Right renal pelvis (tissue), 4 donors: ENCODE data around the gene PAXIP1. TPM values are rescaled to one million over a fixed set of nuclear protein-coding genes. Genes with fewer than 3 reads are reported as not detected.

Source experiments
- DNase-seq, 4 donors: peaks; one replicate each; pipeline ENCODE4 v3.0.0-alpha.2; 2013; ENCODE audit warnings: low read depth in 4 of 4, low spot score in 3 of 4, missing footprints in 1 of 4
- polyA plus RNA-seq, 4 donors: library from polyadenylated mRNA; unstranded; fragments of 120-200 nt; gene quantifications; one replicate each; pipeline ENCODE4 v1.2.1, GENCODE V29; 2013; ENCODE audit not compliant: insufficient read length in 4 of 4

PAXIP1 gene
- polyA plus RNA-seq, 4 donors = 19.6 to 23.9 (median 22.8) TPM

DNA sequence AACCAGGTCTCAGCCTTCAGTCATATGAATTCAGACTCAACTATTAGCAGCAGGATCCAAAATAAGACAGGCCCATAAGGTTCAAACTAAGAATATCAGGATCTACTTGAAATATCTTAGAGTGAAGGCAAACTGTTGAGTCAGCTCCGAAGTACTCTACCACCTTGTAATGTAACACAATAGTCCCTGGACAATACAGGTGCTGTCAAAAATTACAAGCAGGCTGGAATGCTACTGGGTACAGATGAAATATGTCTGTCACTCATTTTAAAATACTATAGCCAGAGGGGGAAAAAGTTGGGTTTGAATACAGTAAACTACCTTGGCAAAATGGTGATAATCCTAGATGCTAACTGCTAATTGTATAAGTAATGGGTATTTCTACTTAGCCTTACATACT lies 6.8 kb downstream of the PAXIP1 start:
- no peak for DNase-seq

DNA sequence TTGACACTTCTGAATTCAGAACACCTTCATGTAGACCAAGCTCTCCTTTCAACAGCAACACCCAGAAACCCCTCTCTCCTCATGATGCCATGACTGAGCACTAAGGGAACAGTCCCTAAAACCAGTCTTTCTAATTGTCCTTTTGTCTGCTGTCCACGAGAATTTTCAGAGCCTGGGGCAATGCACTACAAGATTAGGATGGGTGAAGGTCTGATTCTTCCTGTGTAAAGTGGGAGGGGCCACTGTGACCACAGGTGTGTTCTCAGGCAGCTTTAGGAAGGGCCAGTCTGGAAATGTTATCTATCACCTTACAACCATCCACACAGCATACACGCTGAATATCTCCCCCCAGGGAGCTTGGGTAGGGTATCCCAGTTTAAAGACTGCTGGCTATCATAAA lies 7.9 kb downstream of the PAXIP1 start:
- no peak for DNase-seq

DNA sequence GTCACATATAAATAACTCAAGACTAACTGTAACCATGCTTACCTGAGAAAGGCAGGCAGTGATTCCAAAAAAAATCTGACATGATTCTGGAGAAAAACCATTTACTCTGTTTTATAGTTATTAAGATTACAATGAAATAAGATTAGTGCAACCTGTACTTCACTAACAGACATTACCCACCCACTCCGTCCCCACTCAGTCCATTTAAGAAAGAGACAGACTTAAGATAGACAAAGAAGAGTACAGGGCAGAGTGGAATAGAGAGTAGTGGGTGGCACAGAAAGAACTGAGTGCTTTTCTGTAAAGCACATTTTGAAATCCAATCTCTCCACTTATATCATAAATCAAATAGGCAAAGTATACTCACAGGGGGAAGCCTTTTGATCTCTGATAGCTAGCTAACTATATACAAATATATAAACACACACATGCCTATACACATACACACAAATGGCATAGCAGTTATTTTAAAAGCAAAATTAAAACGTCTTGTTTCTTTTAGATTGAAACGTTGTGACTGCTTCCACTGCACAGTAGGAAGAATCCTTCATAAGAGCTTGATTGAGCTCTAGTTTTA lies 11.9 kb downstream of the PAXIP1 start:
- no peak for DNase-seq

DNA sequence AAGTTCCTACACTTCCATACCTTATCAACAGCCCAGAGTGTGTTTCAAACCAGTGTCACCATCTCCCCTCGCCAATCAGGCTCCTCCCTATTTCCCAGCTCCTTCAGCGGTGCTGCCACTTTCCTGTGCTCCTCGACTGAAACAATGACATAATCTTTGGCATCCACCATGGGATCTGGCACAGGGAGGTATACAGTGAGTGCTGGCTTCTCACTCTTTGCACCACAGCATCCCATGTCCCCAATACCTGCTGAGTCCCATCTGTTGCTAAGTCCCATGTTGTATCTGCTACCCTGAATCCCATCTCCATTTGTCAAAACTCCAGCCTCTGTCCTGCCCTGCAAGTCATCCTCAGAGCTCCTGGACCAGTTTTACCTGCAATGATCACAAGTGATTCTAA lies 15.4 kb downstream of the PAXIP1 start:
- no peak for DNase-seq

DNA sequence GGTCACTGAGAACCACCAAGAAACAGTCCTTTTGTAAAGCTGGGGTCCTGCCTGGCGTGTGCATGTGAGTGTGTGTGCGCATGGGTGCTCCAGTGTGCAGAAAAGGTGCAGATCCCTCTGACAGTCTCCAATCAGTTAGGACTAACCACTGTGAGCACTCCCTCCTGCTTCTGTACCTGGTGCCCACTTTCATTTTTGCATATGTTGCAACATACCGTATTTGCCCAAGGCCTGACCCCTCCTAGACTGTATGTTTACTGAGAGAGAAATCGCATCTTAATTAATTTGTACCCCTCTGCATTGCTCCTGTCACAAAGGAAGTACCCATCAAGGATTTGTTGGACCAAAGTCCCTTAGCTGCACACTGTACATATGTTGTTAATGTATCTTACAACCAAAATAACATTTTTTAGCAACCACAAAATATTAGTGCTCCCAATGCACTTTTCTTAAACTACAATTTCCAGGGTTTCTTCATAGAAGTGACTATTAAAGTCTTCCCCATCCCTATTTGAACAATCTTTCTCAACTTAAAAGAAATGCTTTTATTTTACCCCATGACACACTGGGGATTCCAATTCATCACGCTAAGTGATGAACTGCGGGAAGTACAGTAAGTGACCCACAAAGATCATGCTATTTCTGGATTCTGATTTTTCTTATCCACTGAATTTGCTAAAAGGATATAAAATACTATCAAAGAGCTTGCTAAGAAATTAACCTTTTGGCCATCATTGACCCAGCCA lies 16.6 kb downstream of the PAXIP1 start:
- DNase-seq = no peak

DNA sequence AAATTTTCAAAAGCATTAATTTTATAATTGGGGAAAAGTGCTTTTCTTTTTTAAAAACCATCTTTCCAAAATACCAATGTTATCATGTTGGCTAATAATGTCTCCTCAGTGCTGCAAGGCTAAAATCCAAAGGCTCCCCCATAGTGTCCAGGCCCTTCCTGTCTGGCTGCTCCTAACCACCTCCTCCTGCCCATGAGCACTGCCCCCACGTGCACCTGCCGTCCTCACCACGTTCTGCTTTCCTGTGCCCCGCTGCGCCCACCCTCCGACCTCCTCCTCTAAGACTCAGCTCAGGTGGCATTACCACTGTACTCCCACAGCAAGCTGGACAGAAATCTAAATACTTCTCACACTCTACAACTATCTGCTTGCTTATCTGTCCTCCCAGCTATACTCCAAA lies 17.7 kb downstream of the PAXIP1 start:
- DNase-seq = no peak

DNA sequence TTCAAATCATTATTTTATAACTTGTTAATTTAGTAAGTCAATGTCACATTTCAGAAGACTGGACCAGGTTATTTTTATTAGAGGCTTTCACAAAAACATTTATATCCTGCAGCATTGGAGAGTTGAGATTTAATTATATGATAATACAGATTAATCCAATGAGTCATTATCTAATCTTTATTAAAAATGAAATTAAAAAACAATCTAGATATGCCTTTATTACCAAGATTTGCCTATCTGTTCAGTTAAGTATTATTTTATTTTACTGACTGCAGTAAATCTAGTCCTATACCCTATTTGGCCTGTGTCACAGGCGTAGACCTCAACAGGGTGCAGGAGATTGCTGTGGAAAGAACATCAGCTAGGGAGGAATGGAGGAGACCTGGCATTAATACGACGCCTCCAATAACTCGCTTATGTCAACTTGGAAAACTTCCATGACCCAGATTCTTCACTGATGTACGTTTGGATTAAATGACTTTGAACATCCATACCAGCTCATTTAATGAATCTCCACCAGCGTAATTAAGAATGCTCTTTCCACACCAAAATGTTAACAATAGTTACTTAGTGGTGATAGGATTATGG lies 18.2 kb downstream of the PAXIP1 start:
- DNase-seq = no peak

DNA sequence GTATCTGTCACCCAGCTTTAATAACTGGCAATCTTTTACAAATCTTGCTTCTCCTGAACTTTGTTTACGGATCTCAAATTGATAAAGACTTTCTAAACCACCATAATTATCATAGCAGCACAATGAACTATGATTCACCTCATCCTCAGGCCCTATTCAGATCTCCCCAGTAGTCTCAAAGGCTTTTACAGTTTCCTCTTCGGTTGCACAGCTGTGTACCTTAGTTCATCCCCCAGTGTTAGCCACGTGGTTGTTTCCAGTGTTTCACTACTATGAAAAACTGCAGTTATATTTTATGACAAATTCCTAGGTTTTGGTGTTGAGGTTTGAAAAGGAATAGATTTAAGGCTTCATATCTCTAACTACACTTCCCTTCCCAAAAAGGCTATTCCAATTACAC lies 24.9 kb downstream of the PAXIP1 start:
- DNase-seq = no peak

DNA sequence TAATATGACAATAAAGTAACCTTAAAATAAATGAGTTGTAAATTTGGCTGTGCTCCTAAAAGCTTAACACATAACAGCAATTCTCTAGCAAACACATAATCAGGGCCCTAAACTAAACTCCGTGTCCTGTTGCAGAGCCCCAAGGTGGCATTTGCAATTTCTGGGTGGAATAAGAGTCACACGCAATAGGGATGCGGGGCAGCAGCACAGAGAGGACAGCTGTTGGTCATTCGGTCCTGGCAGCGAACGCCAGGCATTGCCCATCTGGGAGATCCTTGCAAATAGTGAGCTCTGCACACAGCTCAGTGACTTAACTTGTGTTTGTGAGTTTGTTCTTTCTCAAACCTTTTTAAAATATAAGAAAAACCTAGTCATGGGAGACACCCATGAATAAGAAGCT lies 25.7 kb downstream of the PAXIP1 start:
- no peak for DNase-seq

DNA sequence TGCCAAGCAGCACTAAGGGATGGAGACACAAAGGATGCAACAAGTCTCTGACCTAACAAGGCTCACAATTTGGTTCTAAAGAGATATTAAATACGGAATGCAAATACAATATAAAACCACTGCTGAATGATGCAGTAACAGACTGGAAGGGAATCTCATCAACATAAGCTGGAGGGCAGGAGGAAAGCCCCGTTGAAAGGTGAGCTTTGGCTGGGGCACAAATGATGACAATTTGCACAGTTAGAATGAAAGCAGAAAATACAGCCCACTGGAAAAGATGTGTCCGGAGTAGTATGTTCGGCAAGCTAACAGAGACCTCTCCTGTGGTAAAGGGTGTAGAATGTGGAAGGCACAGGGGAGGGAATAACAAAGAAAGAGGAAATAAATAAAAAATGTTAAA lies 26.1 kb downstream of the PAXIP1 start:
- DNase-seq = no peak

DNA sequence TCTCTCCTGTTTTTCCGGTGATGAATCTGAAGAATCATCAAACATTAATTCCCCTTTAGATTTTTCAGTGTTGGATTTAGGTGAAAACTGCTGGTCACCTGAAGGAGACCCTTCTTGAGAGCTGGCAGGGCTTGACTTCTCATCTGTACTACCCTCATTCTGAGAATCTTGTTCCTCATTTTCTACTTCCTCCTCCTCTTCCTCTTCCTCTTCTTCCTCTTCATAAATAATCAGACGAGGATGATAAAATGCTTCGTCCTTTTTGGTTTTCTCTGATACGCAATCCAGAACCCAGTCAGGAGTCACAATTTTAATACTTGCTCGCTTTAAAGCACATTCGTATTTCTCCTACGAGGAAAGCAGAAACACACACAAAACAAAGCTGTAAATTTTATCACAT lies 26.9 kb downstream of the PAXIP1 start:
- DNase-seq = no peak

DNA sequence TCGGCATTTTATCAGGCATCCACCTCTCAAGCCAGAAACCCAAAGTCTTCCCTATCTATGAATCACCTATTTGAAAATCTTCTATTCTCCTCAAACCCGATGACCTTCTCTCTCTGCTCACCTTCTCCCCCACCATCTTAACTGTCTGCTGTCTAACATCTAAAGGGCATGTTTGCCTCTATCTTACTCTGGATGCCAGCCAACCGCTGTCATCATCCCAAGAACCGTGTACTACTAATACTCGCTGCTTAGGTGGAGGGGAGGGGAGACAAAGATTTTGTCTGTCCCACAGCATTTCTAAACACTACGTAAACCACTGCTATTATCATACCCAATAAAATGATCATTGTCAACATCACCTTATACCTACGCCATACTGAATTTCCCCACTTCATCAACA lies 29.5 kb downstream of the PAXIP1 start:
- no peak for DNase-seq

DNA sequence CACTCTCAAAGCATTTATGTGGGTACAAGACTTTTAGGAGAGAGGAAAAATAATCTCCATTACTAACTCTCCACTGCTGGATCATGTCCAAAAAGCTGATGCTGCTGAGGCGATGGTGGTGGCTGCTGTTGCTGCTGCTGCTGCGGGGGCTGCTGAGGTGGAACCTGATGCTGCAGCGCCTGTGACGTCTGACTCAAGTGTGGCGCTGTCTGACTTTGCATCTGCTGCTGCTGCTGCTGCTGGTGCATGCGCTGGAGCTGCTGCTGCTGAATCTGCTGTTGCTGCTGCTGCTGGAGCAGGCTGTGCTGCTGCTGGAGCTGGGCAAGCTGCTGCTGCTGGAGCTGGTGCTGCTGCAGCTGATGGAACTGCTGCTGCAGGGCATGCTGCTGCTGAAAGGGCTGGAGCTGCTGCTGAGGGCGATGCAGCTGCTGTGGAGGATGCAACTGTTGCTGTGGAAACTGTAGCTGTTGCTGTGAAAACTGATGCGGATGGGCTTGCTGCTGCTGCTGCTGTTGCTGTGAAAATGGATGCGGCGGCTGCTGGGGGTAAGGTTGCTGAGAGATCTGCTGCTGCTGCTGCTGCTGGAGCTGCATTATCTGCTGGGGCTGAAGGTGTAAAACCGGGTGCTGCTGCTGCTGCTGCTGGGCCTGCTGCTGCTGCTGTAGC lies 34.5 kb downstream of the PAXIP1 start:
- DNase-seq = no peak

DNA sequence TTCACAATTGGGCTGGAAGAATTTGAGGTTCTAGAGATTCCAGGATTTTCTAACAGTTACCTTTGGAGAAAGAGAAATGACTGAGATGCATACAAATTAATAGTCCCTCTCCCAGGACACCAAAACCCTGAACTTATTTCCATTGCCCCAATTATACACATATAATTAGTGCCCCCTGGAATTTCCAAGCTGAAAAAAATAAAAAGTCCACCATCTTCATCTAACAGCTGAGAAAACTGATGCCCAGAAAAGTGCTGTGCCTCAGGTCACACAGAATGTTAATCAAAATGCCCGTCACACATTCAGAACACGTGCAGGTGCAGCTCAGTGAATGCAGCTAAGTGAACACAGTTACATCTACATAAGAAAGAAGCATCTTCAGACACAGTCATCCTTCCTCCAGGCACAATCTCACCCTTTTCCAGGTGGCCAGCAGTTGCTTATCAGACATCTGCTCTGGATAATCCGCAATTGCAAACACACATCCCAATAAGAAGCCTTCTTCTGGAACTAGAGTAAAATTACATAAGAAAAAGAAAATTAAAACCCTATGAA lies 35.4 kb downstream of the PAXIP1 start:
- DNase-seq = no peak

DNA sequence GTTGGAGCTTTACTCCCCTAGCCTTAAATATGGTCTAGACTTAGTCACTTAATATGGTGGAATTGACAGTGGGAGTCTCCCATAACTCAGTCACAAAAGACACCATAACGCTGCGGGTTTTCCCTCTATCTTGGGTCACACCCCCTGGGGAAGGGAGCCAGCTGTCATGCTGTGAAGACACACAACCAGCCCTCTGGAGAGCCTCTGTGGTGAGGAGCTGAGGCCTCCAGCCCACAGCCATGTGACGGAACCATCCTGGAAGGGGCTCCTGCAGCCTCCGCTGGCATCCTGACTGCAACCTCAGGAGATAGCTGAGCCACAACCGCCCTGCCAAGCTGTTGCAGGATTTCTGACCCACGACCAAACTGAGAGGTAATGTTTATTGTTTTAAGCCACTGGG lies 37.9 kb downstream of the PAXIP1 start:
- DNase-seq = no peak

DNA sequence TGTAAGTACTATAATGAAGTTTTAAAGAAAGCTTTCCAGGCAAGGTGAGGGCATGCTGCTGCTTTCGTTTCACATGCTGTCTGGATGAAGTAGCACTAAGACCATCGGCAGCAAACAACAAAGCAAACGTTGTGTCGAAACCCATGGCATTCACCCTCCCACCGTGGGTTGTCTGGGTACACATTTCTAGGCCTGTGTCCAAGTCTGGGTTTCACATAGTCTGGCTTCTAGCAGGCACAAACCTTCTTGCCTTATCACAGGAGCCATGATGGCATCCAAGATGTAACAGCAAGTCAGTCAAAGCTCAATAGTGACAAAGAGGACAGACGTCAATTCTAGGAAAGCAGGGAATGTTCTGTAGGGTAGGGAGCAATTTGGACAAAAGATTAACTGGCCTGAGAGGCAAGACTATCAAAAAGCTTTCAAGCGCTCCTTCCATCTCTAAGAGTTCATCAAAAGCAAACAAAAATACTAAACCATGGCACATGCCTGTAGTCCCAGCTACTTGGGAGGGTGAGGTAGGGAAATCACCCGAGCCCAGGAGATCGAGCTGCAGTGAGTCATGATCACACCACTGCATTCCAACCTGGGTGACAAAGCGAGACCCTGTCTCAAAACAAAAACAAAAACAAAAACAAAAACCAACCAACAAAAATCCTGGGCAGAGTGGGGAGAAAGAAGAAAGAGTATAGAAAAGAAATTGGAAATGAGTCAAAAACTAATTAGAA lies 42.7 kb downstream of the PAXIP1 start:
- no peak for DNase-seq

DNA sequence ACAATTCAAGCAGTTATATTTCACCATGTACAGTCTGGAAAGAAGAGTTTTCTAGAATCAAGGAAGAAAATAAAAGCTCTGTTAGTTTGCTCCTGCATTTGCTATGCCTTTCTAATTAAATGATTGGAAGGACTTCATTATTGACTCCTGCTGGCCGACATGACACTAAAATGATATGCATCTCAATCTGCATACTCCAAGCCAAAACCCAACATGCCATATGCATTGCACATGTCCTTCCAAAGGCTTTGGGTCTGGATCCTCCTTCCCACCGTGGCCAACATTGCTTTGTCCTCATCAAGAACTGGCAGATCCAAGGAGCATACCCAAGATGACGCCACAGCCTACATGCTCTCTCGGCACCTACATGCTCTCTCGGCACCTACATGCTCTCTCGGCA lies 46.5 kb downstream of the PAXIP1 start:
- DNase-seq = no peak

DNA sequence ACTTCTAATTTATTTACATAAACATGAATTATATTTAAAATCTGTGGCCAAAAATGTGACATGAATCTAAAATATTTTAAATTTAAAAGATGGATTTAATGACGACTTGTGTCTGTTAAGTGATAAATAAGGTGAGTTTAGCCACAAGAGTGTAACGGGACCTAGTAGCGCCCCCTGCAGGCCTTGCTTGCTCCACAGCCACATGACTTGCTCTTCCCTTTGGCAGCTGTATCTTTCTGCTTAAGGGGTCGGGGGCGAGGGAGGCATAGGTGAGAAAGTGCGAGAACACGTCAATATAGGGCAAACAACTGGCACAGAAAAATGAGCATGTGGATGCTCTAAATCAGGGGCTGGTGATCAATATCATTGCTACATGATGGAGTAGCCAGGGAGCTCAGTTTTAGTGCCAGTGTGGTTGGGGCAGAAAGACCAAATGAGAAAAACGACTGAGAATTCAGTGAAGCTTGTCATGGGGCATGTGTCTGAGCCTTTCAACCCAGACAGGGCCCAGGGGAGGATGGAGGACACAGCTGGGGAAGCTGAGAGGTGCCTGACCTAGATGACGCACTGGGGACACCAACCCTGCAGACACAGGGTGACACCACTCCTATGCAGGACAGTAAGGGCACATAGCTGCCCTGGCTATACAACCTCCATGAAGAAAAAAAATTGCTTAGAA lies 49.8 kb downstream of the PAXIP1 start:
- DNase-seq = no peak

DNA sequence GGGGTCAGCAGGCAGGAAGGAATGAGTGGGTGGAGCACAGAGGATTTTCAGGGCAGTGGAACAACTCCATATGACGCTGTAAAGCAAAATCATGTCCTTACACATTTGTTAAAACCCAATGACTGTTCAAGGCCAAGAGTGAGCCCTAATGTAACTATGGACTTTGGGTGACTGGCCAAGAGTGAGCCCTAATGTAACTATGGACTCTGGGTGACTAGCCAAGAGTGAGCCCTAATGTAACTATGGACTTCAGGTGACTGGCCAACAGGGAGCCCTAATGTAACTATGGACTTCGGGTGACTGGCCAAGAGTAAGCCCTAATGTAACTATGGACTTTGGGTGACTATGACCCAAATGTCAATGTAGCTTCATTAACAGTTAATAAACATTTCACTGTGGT lies 52.0 kb downstream of the PAXIP1 start:
- DNase-seq = no peak

DNA sequence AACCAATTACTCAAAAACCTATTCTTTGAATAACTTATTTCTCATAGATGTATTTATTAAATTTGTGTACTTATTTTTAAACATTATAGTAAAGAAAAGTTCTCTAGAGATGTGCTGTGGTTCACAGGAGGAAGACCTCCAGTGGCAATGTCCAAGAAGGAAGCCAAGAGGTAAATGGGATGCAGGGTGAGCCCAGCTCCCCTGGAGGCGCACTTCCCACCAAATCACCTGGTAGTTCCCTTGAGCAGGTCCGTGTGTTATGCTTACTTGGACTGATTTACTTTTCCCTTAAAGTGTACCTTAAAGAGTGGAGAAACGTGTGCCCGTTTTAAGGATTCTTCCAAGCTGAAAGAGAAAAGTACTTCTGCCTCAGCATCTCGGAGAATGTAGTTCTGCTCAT lies 55.3 kb downstream of the PAXIP1 start:
- DNase-seq = no peak
